Activated CD4-positive, alpha-beta T cell treated with anti-CD3 and anti-CD28 coated beads for 24 hours (primary cell): ENCODE measurements around the gene FEN1.

ENCODE experiments used
- DNase-seq, 2 donors: peaks; one replicate each; pipeline ENCODE4 v3.0.0-alpha.2; 2020; ENCODE audit warnings: low read depth in 2 of 2

Gene FEN1

DNA sequence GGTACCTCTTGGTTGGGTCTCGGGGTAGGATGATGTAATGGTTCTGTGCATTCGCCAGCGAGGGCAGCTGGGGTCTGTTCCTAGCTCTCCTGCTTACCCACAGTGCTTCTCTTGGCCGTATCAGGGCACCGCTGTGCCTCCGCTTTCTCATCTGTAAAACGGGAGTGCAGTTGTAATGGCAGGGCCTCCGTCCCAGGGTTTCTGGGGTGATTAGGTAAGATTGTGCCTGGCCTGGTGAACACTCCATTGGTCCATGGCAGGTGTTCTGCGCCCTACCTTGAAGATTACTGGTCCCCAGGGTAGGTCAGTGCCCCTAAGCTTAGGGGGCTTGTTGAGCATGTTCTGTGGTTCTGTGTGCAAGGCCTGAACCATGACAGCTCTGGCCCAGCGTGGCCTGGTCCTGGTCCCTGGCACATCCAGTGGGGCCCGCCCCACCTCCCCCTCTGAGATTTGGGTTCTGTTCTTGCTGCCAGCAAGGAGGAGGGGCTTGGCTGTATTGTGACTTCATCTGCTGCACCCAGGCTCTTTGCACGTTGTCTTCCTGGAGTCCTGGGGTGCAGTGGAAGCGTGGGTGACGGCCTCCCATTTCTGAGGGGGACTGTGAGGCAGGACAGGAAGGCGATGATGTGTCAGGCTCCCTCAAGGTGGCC, 35.4 kb upstream of the FEN1 start:
- no peak for DNase-seq

DNA sequence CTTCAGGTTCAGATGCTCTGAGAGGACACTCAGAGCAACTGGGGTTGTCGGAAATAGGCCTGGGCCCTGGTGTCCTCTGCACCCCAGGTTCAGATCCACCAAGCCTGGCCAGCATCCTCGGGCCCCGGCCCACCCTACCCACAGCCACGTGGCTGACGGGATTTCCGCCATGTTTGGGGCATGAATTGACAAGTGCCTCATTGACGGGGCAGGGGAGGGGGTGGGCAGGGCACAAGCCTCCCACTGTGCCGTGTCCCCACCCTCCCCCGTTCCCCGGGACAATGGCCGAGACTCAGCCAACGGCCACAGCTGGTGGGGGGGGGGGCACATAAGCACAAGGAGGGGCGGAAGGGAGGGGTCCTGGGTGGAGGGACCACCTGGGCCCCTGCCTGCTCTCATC, 31.8 kb upstream of the FEN1 start:
- DNase-seq: no peak

DNA sequence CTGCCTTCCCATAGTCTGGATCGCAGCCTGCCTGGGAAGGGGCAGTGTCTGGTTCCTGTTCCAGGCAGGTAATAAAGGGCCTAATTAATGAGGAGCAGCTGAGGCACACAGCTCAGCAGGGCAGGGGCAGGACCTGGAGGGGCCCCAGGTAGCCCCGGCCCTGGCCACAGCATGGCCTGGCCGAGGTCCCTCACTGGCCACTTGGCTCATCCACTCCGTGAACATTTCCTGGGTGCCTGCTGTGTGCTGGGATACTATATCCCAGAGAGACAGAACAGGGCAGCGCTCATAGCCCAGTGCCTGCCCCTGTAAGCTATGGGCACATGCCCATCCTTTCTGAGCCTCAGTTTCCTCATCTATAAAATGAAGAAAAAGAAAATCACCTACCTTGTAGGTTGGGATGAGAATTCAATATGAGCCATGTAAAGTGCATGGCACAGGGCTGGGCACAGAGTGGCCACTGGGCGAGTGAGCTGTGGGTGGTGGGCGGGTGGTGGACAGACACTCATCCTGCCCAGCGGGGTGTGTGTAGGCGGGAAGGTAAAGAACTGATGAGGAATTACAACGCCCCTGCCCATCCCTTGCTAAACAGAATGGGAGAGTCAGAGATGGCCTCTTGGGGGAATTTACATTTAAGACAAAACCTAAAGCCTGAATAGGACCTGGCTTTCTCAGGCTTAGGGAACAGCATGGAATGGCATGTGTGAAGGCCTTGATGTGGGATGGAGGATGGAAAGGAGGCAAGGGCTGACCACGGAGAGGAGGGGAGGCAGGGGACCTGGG, 31.1 kb upstream of the FEN1 start:
- no peak for DNase-seq

DNA sequence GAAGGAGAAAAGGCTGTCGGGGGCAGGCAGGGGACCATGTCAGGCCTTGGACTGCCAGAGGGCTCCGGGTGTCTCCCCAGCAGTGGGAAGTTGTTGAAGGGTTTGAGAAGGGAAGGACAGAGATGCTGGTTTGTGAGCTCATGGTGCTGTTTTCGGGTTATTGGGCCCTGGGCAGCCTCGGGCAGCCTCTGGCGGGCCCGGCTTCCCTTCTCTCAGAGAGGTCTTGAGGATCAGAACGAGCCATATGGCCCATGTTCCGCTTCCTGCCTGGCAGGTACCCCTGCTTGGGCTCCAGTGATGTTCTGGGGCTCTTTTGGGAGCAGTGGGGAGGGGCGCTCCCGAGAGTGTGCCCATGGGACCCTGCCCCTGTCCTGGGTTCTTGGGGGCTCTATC, 30.5 kb upstream of the FEN1 start:
- DNase-seq: no peak

DNA sequence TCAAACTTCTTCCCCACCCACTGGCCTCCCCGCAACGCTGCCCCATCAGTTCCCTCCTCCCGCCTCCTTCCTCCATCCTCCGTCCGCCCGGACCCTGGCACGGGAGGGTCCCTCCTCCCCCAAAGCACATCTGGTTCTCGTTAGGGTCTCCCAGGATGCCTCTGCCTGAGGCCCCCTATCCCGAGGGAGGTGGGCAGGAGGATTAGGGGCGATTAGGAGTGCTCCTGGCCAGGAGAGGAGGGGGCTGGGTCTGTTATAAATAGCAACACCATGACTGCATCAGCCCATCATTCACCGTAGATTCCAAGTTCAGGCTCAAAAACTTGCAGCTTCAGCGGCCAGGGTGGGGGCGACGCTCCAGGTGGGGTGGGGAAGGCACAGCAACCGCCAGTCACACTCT, 29.9 kb upstream of the FEN1 start:
- DNase-seq: no peak

DNA sequence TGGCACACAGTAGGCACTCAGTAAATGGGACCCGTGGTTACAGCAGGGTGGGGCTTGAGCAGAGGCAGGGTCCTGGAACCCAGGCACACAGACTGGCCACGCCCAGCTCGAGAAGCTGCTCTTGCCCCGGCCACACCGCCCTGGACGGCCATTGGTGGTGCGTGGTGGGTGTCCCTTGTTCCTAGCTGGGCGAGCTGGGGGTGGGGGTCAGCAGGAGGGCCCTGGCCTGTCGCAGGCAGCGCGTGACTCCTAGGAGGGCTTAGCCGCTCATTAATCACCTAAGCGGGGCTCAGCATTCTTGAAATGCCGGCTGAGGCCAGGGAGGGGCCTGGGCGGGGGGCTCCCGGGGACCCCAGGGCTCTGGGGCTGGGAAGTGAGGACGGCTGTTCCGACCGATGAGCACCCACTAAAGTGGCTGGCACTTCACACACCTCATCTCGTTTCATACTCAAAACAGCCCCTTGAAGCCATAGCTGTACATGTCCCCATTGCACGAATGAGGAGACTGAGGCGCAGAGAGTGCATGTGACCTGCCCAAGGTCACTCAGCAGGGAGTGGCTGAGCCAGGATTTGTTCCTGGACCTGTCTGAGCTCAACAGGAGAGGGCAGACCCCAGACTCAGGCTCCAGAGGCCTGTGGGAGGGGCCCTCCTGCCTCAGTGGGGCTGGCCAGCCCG, 28.6 kb upstream of the FEN1 start:
- no peak for DNase-seq

DNA sequence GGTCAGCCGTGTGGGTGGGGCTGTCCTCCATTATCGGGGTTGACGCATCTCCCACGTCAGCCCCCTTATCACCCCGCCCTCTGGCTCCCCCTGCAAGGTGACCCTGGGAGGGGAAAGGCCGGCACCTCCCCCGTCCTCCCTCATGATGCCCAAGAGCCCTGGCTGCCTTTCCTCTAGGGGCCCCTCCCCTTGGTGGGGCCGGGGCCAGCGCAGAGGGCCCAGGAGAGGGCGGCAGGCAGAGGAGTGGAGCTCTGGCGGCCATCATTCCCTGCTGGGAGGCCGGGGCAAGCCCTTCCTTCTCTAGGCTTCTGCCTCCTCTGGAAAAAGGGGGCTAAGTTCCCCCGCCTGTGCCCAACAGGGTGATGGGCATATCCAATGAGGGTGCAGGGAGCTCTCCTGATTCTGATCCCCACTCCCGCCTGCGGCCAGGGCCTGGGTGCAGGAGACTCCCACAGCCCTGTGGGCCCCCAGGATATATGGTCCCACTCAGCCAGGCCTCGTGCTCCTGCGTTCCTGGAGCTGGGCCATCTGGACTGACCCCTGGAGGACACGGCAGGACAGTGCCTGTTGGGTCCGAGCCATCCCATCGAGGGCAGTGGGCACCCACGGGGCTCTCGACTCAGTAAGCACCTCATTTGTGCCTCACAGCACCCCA, 28.0 kb upstream of the FEN1 start:
- DNase-seq: no peak

DNA sequence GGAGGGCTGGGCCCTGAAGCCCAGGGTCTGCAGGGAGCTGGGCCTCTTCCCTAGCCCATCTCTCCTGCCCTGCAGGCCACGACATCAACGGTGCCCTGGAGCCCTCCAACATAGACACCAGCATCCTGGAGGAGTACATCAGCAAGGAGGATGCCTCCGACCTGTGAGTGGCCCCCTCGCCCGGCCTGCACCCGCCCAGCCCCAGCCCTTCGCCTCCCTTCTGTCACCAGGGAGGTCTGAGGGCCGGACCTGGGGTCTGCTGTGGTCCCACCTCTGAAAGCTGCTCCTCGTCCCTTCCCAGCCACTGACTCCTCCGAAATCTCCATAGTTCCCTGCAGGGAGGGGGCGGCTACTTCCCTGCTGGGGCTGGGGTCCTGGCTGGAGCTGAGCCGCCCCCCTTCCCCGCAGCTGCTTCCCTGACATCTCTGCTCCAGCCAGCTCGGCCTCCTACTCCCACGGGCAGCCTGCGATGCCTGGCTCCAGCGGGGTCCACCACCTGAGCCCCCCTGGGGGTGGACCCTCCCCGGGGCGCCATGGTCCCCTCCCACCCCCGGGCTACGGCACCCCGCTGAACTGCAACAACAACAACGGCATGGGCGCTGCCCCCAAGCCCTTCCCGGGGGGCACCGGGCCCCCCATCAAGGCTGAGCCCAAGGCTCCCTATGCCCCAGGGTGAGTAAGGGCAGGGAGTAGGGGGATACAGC, 27.0 kb upstream of the FEN1 start:
- no peak for DNase-seq

DNA sequence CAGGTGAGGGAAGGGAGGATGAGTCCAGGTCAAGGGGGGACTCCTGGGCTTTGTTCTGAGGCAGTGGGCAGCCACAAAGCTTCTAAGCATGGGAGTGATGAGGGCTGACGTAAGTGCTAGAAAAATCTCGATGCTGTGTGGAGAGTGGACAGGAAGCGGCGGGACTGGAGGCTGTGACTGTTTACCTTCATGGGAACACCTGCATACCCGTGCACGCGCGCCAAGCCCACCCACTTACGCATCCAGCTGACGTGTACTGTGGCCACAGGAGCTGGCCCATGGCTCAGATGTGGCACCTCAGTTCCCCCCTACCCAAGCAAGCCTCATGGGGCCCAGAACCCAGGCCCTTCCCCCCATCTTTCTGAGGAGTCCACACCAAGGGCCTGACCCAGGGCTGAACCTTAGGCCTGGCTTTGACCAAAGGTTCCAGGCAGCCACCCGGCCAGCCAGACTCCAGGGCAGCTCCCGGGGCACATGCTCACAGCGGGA, 26.3 kb upstream of the FEN1 start:
- no peak for DNase-seq

DNA sequence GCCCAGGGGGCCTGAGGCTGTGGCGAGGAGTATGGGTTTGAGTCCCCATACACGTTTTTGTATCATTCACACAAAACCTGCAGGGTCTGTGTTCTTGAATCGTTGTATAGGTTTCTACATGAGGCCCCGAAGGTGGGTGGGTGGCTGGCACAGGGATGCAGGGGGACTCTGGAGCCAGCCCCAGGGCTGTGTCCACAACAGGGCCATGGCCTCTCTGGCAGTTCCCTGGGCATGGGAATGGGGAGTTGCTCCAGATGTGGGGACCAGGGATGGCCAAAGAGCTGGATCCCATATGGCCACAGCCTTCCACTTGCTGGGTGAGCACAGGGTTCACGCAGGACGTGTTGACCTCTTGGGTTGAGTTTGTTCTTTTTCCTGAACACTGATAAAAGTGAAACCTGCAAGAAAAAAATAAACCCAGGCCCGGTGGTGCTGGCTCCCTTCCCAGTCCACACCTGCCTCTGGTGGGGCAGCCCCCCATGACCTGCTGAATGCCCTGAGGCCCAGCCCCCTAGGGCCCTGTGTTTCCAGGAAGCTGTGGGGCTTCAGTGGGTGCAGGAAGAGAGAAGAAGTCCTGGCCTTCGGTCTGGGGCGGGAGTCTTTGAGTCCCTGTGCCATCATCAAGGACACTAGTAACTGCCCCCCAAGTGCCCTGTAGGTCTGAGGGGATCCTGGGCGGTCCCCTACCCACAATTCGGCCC, 24.2 kb upstream of the FEN1 start:
- no peak for DNase-seq

DNA sequence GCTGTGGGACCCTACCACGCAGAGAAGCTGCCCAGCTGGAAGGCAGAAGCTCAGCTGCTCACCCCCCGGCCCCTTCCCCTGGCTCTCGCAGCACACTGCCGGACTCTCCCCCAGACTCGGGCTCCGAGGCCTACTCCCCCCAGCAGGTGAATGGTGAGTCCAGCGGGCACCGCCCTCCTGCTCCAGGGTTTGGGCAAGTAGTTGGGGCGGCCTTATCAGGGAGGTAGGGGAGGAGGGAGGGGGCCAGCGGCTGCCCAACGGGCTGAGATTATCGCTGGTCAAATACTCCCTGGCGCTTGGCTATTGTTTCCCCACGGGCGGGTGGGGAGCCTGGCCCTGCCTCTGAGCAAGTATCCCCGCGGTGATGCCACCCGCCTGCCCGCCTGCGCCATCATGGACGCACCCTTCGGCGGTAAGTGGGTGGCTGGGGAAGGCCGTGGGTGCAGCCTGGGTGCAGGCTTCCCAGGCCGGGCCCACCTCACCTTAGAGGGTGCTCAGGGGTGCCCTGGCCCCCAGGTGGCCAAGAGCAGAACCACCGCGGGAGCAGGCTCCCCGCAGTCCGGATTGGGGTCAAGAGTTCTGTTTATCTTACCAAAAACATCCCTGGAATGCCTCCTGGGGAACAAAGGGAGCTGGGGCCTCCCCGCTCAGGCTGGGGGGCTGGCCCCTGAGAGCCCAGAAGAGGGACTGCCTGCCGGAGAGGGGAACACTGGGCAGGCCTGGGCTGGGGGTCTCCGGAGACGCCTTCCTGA, 23.4 kb upstream of the FEN1 start:
- no peak for DNase-seq

DNA sequence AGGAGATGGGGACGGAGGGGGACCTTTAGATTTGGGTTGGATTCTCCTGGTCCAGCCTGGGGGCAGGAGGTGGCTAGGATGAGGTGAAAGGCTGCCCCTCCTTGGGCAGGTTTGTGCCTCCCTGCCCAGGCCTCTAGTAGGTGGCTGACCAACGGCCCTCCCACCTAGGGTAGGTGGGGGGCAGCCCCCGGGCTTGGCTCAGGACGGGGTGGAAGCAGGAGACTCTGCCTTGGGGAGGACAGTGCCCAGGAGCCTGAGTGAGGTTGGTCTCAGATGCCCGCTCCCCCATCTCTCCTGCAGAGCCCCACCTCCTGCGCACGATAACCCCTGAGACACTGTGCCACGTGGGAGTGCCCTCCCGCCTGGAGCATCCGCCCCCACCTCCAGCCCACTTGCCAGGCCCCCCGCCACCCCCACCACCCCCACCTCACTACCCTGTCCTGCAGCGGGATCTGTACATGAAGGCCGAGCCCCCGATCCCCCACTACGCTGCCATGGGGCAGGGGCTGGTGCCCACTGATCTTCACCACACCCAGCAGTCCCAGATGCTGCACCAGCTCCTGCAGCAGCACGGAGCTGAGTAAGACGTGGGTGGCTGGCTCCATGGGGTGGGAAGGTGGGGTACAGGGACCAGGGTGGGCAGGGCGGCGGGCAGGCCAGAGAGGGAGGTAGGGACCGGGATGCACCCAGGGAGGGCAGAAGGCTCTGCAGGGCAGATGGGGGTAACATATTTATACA, 22.6 kb upstream of the FEN1 start:
- DNase-seq: no peak

DNA sequence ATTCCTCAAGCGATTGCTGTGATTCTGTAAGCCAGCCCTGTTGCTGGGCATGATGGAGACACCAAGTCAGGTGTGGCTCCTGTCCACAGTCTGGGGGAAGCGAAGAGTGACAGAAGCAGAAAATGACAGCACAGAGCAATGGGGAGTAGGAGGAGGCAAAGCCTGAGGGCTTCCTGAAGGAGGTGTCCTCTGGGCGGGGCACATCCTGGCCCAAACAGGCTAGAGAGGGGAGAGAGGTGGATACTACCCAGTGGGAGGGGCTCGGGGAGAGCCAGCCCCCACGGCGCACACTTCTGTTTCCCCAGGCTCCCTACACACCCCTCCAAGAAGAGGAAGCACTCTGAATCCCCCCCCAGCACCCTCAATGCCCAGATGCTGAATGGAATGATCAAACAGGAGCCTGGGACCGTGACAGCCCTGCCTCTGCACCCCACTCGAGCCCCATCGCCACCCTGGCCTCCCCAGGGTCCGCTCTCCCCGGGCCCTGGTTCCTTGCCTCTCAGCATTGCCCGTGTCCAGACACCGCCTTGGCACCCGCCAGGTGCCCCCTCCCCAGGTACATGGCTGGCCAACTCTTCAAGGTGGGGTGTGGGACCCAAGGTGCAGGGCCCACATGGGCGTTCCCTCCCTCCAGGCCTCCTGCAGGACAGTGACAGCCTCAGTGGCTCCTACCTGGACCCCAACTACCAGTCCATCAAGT, 21.4 kb upstream of the FEN1 start:
- DNase-seq: no peak

DNA sequence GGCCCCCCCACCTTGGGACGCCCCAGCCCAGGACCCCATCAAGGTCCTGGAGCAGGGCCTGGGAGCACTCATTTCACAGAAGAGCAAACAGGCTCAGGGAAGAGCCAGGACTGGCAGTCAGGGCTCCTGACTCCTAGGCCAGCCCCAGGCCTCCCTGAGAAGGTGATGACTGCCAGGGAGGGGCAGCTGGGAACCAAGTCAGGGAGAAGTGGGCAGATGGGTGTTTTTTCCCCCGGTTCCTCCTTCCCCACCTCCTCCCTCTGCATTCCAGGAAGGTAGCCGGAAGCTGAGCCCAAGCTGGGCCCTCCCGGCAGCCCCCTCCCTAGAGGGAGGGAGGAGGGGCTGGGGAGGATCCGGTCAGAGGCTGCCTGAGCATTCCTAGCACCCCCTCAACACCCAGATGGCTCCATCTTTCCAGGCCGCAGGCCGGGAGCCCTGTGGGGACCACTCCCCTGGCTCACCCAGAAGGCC, 20.7 kb upstream of the FEN1 start:
- no peak for DNase-seq

DNA sequence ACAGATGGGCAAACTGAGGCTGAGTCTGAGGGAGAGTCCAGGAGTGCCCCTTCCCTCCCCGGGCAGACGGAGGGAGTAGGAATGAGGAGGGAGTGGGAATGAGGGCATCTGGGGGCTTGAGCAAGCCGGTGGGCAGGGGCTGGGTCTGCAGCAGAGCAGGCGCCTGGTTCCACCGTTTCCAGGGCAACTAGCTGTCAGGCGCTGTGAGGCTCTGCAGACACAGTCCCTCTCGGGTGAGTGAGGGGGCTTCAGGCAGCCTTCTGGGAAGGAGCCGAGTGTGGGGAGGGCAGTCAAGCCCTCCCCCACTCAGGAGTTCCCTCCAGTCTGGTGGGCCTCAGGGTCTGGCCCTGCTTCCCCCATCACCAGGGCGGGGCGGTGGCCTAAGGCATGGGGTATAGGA, 19.4 kb upstream of the FEN1 start:
- DNase-seq: no peak

DNA sequence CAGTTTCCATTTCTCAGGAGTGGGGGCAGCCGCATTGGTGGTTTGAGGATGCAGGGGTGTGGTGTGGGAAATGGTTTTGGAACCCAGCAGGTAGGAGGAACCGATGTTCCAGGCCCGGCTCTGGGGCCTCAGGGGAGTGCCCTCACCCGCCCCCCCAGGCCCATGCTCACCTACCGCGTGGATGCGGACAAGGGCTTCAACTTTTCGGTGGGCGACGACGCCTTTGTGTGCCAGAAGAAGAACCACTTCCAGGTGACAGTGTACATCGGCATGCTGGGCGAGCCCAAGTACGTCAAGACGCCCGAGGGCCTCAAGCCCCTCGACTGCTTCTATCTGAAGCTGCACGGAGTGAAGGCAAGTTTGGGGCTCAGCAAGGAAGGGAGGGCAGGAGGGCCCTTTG, 18.9 kb upstream of the FEN1 start:
- no peak for DNase-seq

DNA sequence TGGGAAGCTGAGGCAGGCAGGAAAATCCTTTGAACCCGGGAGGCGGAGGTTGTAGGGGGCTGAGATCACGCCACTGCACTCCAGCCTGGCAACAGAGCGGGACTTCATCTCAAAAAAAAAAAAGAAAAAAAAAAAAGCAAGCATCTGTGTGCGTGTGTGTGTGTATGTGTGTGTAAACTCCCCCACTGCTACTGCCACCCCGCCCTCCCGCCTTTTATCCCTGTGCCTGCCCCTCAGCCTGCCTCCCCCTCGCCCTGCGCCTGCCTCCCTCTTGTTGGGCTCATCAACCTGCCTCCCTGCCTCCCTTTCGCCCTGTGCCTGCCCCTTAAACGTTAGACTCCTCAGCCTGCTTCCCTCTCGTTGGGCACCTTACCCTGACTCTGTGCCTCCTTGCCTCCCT, 18.3 kb upstream of the FEN1 start:
- DNase-seq: no peak

DNA sequence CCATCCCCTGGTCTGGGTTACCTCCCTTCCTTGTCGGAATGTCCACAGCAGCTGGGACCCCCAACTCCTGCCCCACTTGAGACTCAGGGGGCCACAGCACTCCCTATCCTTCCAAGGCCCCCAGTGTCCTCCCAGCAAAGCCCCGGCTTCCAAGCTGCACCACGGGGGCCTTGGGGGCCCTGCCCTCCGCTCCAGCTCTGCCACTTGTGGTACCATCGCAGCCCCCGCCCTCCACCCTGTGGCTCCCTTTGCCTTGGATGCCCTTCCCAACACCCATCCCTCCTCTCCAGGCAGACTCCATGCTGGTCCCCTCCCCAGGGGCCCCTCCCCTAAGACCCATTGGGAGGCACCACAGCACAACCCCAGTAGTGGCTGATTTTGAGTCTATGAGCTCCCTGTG, 17.6 kb upstream of the FEN1 start:
- no peak for DNase-seq
